ENCODE results near the gene BMS1. TPM values are rescaled to one million over a fixed set of nuclear protein-coding genes. Genes with fewer than 3 reads are reported as not detected.

Gene BMS1
- polyA plus RNA-seq, 2 donors = 4.5 to 8.2 TPM

DNA sequence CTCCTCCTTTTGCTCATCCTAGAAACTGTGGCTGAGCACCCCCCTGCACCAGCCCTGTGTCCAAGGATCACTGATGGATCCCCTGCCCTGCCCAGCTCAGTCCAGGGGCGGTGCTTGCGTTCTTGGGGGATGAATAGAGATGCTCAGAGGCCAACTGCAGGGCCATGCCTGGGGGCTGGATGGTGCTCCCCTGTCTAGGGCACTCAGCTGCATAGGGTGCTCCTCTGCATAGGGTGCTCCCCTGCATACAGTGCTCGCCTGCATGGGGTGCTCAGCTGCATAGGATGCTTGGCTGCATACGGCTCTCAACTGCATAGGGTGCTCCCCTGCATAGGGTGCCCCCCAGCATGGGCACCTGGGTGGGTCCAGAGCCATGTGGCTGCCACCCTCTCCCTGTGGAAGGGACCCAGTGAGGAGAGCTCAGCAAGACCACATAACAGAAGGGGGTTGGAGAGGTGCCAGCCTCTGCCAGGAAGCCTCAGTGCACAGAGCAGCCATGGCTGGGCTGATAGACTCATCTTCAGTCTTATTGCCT is 95.0 kb downstream of the BMS1 start:
- Histone ChIP-seq H3K27ac (ENCODE audit: low read depth in 2 of 2, low read length in 1 of 2) (no peak overlapping the region), H3K4me3 (ENCODE audit: low read depth in 1 of 2, low read length in 2 of 2) (no peak overlapping the region), H3K9me3 (ENCODE audit: control insufficient read depth in 2 of 2, insufficient read depth in 1 of 2, low read depth in 1 of 2, low read length in 1 of 2) (peaks cover 3 to 4% of the 10 kb centered on the region in 2 donors), H3K27me3 (ENCODE audit: control insufficient read depth in 1 of 2, insufficient read depth in 2 of 2, low read length in 2 of 2) (no peaks in the 10 kb centered on the region), H3K36me3 (ENCODE audit: control insufficient read depth in 2 of 2, insufficient read depth in 2 of 2, low read length in 1 of 2) (no peaks in the 10 kb centered on the region), H3K4me1 (ENCODE audit: control insufficient read depth in 2 of 2, insufficient read depth in 2 of 2, low read length in 1 of 2) (no peaks in the 10 kb centered on the region)
- whole genome bisulfite sequencing, 2 donors = 64 to 77% methylated on average over 4 of the region's 4 CpGs

DNA sequence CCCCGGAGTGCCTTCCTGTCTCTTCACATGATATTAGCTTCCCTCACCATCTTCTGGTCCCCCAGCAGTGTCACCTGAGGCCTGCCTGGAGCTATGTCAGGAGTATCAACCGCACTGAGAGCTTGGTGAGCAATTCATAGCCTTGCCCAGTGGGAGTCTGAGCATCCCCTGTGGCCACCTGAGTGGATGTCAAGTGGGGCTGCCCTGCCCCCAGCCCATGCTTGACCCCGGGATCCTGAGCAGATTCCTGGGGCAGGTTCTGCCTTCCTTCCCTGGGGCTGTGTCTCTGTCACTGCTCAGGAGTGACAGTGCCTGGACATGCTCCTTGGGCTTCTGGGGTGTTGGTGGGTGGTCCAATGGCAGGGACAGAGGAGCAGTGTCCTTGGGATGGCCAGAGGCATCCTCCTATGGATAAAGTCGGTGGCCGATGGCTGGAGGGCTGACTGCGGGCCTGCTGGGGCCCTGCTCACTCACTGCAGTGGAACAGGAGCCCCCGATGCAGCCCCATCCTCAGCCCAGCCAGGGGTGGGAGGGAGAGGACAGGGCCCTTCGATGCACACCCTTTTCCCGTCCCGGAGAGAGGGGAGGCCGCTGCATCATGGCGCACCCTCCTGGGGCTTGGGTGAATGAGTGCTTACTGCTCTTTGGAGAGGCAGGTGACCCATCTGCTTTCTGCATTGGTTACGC is 95.7 kb downstream of the BMS1 start:
- H3K36me3 ChIP-seq (ENCODE audit: control insufficient read depth in 2 of 2, insufficient read depth in 2 of 2, low read length in 1 of 2) = no peaks in the 10 kb centered on the region
- no peaks in the 10 kb centered on the region for H3K4me1 ChIP-seq (ENCODE audit: control insufficient read depth in 2 of 2, insufficient read depth in 2 of 2, low read length in 1 of 2)
- no peak overlapping the region for H3K27ac ChIP-seq (ENCODE audit: low read depth in 2 of 2, low read length in 1 of 2)
- H3K9me3 ChIP-seq (ENCODE audit: control insufficient read depth in 2 of 2, insufficient read depth in 1 of 2, low read depth in 1 of 2, low read length in 1 of 2) = peaks cover 3 to 4% of the 10 kb centered on the region in 2 donors
- WGBS, 2 donors = 91 to 92% methylated on average over 12 to 13 of the region's 13 CpGs
- no peak overlapping the region for H3K4me3 ChIP-seq (ENCODE audit: low read depth in 1 of 2, low read length in 2 of 2)
- no peaks in the 10 kb centered on the region for H3K27me3 ChIP-seq (ENCODE audit: control insufficient read depth in 1 of 2, insufficient read depth in 2 of 2, low read length in 2 of 2)

DNA sequence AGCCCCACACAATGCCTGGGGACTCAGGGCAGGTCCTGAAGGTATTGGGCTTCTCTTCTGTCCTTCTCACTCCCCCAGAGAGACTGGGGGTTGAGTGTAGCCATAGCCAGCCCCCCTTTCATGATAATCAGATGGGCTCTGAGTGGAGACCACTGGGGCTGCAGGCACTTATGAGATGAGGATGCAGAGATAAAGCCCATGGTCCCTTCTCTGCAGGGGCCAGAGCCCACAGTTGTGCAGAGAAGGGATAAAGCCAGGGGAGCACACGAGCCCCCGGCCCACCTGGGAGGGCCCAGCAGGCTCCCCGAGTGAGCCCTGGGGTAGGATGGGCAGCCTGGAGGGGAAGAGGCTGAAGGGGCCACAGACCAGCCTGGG is 96.2 kb downstream of the BMS1 start:
- H3K9me3 ChIP-seq (ENCODE audit: control insufficient read depth in 2 of 2, insufficient read depth in 1 of 2, low read depth in 1 of 2, low read length in 1 of 2) = peaks cover 3 to 4% of the 10 kb centered on the region in 2 donors
- no peaks in the 10 kb centered on the region for H3K27me3 ChIP-seq (ENCODE audit: control insufficient read depth in 1 of 2, insufficient read depth in 2 of 2, low read length in 2 of 2)
- H3K27ac ChIP-seq (ENCODE audit: low read depth in 2 of 2, low read length in 1 of 2) = no peak overlapping the region
- no peaks in the 10 kb centered on the region for H3K4me1 ChIP-seq (ENCODE audit: control insufficient read depth in 2 of 2, insufficient read depth in 2 of 2, low read length in 1 of 2)
- WGBS, 2 donors = 66 to 70% methylated on average over 3 of the region's 3 CpGs
- H3K4me3 ChIP-seq (ENCODE audit: low read depth in 1 of 2, low read length in 2 of 2) = no peak overlapping the region
- no peaks in the 10 kb centered on the region for H3K36me3 ChIP-seq (ENCODE audit: control insufficient read depth in 2 of 2, insufficient read depth in 2 of 2, low read length in 1 of 2)

DNA sequence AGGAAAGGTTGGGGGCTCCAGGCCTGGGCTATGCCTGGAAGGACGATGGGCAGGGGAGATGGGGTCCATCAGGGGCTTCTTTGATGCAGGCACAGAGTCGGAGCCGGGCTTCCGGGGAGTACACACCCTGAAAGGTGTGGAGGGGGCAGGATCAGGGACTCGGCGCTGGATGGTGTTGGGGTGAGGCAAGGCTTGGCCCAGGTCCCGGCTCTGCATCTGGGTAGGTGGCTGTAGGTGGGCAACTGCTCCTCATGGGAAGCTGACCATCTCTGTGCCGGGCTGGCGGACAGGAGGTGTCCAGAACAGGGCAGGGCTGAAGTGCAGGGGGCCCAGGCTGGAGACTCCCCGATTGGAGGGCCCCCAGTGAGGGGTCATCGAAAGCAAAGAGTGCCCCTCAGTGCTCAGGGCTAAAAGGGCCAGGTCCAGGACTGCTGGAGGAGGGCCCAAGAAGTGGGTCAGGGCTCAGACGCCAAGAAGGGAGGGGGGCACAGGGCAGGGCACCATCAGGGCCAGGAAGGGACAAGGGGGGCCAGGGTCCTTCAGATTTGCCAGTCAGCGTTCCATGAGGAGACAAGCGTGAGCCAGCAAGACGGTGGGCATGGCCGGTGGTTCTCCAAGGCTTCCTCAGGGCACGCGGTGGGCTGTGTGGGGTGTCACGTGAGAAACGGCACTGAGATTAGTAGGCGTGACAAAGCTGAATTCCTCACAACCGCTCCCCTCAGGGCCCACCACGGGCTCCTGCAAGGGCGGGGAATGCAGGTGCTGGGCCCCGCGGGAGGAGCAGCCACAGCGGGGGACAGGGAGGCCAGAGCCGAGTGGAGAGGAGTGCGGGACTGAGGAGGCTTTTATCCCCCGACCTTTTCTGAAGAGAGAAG is 97.0 kb downstream of the BMS1 start:
- Histone ChIP-seq H3K27me3 (ENCODE audit: control insufficient read depth in 1 of 2, insufficient read depth in 2 of 2, low read length in 2 of 2) (no peaks in the 10 kb centered on the region), H3K4me3 (ENCODE audit: low read depth in 1 of 2, low read length in 2 of 2) (no peak overlapping the region), H3K9me3 (ENCODE audit: control insufficient read depth in 2 of 2, insufficient read depth in 1 of 2, low read depth in 1 of 2, low read length in 1 of 2) (peaks cover 3 to 4% of the 10 kb centered on the region in 2 donors), H3K4me1 (ENCODE audit: control insufficient read depth in 2 of 2, insufficient read depth in 2 of 2, low read length in 1 of 2) (no peaks in the 10 kb centered on the region), H3K27ac (ENCODE audit: low read depth in 2 of 2, low read length in 1 of 2) (no peak overlapping the region), H3K36me3 (ENCODE audit: control insufficient read depth in 2 of 2, insufficient read depth in 2 of 2, low read length in 1 of 2) (no peaks in the 10 kb centered on the region)
- 68 to 76% methylated on average over 30 of the region's 30 CpGs for WGBS, 2 donors

GRCh38 chr10:42880255-42880620 is 97.6 kb downstream of the BMS1 start:
- H3K4me1 ChIP-seq (ENCODE audit: control insufficient read depth in 2 of 2, insufficient read depth in 2 of 2, low read length in 1 of 2) = no peaks in the 10 kb centered on the region
- 87 to 93% methylated on average over 16 of the region's 16 CpGs for WGBS, 2 donors
- H3K9me3 ChIP-seq (ENCODE audit: control insufficient read depth in 2 of 2, insufficient read depth in 1 of 2, low read depth in 1 of 2, low read length in 1 of 2) = peaks cover 3 to 4% of the 10 kb centered on the region in 2 donors
- no peak overlapping the region for H3K4me3 ChIP-seq (ENCODE audit: low read depth in 1 of 2, low read length in 2 of 2)
- no peak overlapping the region for H3K27ac ChIP-seq (ENCODE audit: low read depth in 2 of 2, low read length in 1 of 2)
- H3K27me3 ChIP-seq (ENCODE audit: control insufficient read depth in 1 of 2, insufficient read depth in 2 of 2, low read length in 2 of 2) = no peaks in the 10 kb centered on the region
- H3K36me3 ChIP-seq (ENCODE audit: control insufficient read depth in 2 of 2, insufficient read depth in 2 of 2, low read length in 1 of 2) = no peaks in the 10 kb centered on the region

DNA sequence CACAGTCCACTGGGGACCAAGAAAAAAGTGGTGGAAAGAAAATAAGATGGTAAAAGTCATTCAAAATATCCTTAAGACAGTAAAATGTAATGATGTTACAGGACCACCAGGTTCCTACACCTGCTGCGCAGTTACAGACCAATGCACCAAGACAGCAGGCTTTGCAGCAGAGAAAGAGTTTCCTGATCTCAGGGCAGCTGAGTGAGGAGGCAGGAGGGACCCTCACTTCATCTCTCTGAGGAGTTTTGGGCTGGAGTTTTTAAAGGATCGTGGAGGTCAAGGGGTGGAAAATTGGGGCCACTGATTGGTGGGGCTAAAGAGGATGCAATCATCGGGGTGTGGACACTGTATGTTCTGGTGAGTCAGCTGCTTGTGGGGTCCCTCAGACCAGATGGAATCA is 100.0 kb downstream of the BMS1 start:
- Histone ChIP-seq H3K27me3 (ENCODE audit: control insufficient read depth in 1 of 2, insufficient read depth in 2 of 2, low read length in 2 of 2) (no peaks in the 10 kb centered on the region), H3K9me3 (ENCODE audit: control insufficient read depth in 2 of 2, insufficient read depth in 1 of 2, low read depth in 1 of 2, low read length in 1 of 2) (peaks cover 3 to 4% of the 10 kb centered on the region in 2 donors), H3K4me1 (ENCODE audit: control insufficient read depth in 2 of 2, insufficient read depth in 2 of 2, low read length in 1 of 2) (no peaks in the 10 kb centered on the region), H3K36me3 (ENCODE audit: control insufficient read depth in 2 of 2, insufficient read depth in 2 of 2, low read length in 1 of 2) (no peaks in the 10 kb centered on the region), H3K4me3 (ENCODE audit: low read depth in 1 of 2, low read length in 2 of 2) (no peak overlapping the region), H3K27ac (ENCODE audit: low read depth in 2 of 2, low read length in 1 of 2) (no peak overlapping the region)
- 85 to 87% methylated on average over 3 of the region's 3 CpGs for WGBS, 2 donors

Other genes starting within 250 kb of the BMS1 start
- gene ZNF33B, start 144.2 kb upstream of the BMS1 start, polyA plus RNA-seq = 1 to 10 TPM; 6.0 to 7.9 TPM